Right lobe of liver (tissue), 4 donors: ENCODE measurements around the gene APLF.

Experiments used
- POLR2A ChIP-seq: fragments of 450-650 bp; IDR thresholded peaks from one replicate; pipeline ENCODE4 v1.6.1; 2017; ENCODE audit warnings: antibody characterized with exemption, mild to moderate bottlenecking
- TF ChIP-seq, protein P1 (sequence below), 4 donors: fragments of 200-600 bp in 3 of 4; fragments of 450-650 bp in 1 of 4; IDR thresholded peaks; one replicate each; pipeline versions ENCODE4 v1.5.1 to v1.8.0; 2016 to 2022; ENCODE audit warnings: antibody characterized with exemption in 4 of 4, mild to moderate bottlenecking in 2 of 4
- donor health status: DM: no; HTN: no; CAD: no.
- donor health status: DM: no; HTN: no; CAD: no.
- donor health status: DM: no; HTN: yes; CAD: no.

GRCh38 chr2:68521037-68521436 is 53.7 kb downstream of the APLF start:
- TF ChIP-seq, protein P1, sequence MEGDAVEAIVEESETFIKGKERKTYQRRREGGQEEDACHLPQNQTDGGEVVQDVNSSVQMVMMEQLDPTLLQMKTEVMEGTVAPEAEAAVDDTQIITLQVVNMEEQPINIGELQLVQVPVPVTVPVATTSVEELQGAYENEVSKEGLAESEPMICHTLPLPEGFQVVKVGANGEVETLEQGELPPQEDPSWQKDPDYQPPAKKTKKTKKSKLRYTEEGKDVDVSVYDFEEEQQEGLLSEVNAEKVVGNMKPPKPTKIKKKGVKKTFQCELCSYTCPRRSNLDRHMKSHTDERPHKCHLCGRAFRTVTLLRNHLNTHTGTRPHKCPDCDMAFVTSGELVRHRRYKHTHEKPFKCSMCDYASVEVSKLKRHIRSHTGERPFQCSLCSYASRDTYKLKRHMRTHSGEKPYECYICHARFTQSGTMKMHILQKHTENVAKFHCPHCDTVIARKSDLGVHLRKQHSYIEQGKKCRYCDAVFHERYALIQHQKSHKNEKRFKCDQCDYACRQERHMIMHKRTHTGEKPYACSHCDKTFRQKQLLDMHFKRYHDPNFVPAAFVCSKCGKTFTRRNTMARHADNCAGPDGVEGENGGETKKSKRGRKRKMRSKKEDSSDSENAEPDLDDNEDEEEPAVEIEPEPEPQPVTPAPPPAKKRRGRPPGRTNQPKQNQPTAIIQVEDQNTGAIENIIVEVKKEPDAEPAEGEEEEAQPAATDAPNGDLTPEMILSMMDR (IDR thresholded peaks at IDR 0.05): no peak
- TF ChIP-seq POLR2A: no peak
